D721Med (cell line): ENCODE results near the gene TSHZ1.

Experiments used
- DNase-seq: peaks from one replicate; pipeline ENCODE4 v3.0.0; 2011; ENCODE audit warnings: low spot score; ENCODE audit not compliant: insufficient read length
- FAIRE-seq: peaks from 2 replicates; lab custom pipeline; 2011; peaks lifted over from hg19 to GRCh38; lab: Jason Lieb, UNC
- CTCF ChIP-seq: IDR thresholded peaks from 2 replicates; pipeline ENCODE4 v1.5.1; 2012; ENCODE audit warnings: mild to moderate bottlenecking, control low read depth; ENCODE audit not compliant: insufficient read depth; ENCODE audit errors: missing control alignments

TSHZ1 gene

DNA sequence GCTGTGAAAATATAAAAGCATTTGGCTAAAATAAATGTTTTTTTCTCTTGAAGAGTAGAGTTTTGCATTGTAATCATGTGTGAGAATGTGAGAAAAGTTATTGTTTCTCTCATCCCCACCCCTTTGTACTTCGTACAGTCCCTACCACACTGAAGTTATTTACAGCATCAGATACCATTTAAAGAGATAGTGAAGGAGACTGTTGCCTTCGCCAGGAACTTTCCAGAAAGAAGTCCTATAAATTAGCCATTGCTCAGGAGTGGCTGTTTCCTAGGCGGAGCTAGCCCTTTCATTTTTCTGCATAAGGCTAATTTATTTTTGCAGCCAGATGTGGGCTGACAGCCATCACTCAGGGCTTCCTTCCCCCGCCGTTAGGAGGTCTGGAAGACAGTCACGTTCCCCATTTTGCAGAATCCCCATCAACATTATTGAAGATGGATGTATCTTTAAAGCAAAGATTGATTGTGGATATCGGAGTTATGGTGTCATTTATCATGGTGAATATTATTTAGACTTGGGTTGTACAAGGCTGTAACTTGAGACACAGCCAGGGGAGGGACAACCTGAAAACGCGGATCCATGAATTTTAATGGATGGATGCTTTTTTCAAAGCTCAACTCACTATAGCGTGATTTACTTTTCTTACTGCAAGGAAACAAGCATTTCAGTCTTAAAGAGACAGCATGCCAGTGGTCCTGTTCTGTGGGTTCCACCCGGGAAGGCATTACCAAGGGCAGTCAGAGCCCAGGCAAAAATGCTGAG is 17.1 kb downstream of the TSHZ1 start:
- DNase-seq (no peak), FAIRE-seq (peak; percentile 51)
- no peak for TF ChIP-seq CTCF

GRCh38 chr18:75228967-75229366 is 18.4 kb downstream of the TSHZ1 start:
- FAIRE-seq (no peak), DNase-seq (no peak)
- TF ChIP-seq CTCF = no peak

DNA sequence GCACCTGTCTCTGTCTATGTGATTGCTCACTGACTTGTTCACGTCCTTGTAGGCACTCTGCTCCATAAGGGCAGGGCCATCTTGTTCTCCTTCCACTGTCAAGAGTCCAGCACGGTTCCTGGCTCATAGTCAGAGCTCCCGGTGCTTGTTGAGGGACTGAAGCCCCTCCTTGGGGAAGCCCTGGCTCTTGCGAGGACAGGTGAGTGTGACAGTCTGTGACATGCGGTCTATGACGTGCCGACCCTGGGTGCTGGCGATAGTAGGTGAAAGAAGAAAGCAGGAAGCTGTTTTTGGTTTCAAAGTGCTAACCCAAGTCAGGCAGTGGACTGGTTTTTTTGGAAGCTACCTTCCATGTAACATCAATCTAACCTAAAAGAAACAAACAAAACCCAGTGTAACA is 18.8 kb downstream of the TSHZ1 start:
- DNase-seq = no peak
- FAIRE-seq = no peak
- no peak for TF ChIP-seq CTCF

DNA sequence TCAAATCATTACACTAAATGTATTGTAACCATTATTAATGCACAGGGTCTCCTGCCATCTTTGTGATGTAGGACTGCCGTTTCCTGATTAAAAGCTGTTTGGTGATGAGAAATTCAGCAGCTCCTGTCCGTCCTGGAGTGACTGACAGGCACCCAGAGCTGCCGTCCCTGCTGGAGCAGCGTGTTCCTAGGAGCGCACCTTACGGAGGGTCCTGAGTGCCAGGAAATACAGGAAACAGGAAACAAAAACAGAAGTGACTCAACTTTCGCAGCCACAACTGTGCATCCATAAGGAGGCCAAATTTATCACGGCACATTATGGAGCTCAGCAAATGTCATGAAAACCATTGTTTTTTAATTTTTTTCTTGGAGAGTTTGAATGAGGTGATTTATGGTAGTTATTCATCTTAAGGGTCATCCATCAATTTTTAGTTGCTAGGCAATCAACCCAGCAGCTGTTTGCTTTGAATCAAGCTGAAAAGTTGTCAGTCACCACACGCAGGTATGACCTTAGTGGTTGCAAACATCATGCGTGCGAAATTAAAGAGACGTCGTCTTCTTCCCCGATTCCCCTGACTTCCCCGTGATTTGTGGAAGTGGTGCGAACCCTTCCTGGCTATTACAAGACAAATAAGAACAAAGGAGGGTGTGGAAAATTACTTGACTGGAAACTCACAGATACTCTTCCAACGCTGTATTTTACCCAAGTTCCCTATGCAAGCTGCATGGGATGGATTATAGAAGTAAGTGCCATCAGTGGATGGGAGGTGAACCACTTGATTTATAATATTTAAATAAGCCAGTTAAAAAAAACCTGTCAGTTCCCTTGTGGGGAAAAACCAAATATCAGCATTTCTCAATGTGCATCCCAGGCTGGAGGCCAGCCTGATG is 19.8 kb downstream of the TSHZ1 start:
- no peak for DNase-seq
- peak; percentile 78 for FAIRE-seq
- no peak for TF ChIP-seq CTCF

- no peak for DNase-seq
- FAIRE-seq = no peak
- no peak for TF ChIP-seq CTCF
Measured at GRCh38 chr18:75231053-75231406, 20.4 kb downstream of the TSHZ1 start.

DNA sequence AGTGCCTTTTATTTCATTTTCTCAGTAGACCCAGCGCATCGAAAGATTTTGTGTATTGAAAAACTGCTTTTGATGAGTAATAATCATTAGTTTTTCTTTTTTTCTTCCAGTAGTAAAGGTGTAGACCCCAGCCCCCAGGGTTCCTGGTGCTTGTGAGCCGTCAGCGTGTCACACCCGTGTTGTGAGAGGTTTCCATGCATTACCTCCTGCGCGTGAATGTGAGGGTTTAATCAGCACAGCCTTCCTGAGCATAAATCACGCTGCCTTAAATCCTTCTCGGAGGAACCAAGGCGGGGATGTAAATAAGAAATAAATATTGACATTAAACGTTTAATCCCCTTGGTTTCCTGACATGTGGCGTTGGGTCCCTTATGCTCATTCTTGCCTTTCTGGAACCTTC is 24.3 kb downstream of the TSHZ1 start:
- FAIRE-seq = no peak
- TF ChIP-seq CTCF = no peak

More for the DNA sequence above, 24.3 kb downstream of the TSHZ1 start:
- DNase-seq = no peak
